HCT116 (cell line): Measurements from ENCODE around the gene TRRAP. TPM values are rescaled to one million over a fixed set of nuclear protein-coding genes. Genes with fewer than 3 reads are reported as not detected.

Source experiments
- ATAC-seq: fragments of 200-7000 bp; cut with Tn5 transposase; 2 replicates; pipeline ENCODE4 v1.9.1; 2020; ENCODE audit warnings: mild to moderate bottlenecking, moderate library complexity
- BruUV-seq: library from RNA; stranded (reverse); fragments of 400-500 nt; replicated peaks from 2 replicates; lab custom pipeline; 2021; lab: Mats Ljungman, UMichigan
- CTCF ChIA-PET: fragments of 300-600 bp; sonication (Branson Sonifier 250); formaldehyde crosslinking; loops from one replicate; lab custom pipeline; 2021; ENCODE audit warnings: antibody characterized with exemption; lab: Charles Lee
- POLR2A ChIA-PET: fragments of 300-600, 350-600 bp; sonication (Branson Sonifier 250); formaldehyde crosslinking; loops from one replicate; lab custom pipeline; 2021; ENCODE audit warnings: antibody characterized with exemption; lab: Charles Lee
- RAD21 ChIA-PET, 2 experiments: fragments of 300-600 bp; sonication (Branson Sonifier 250); formaldehyde crosslinking; loops; one replicate each; lab custom pipeline; 2023; ENCODE audit warnings: low total read pairs in 2 of 2; ENCODE audit not compliant: uncharacterized antibody in 2 of 2, unreplicated experiment in 2 of 2, low non-redundant PET in 1 of 2; lab: Charles Lee
- DNase-seq: peaks from one replicate; pipeline ENCODE4 v3.0.0-alpha.2; 2010; ENCODE audit warnings: low read depth, low spot score
- H2AFZ ChIP-seq: fragments of 200-600 bp; shearing (Covaris generic), sonication (generic); 2 replicates; pipeline ENCODE4 v1.6.1; 2017; ENCODE audit warnings: low read depth, mixed run types, mixed read lengths, antibody characterized with exemption, low read length; ENCODE audit not compliant: poor library complexity, severe bottlenecking
- H3K27ac ChIP-seq: 2 replicates; pipeline ENCODE4 v1.5.1; 2012; ENCODE audit warnings: low read depth, low read length
- H3K27me3 ChIP-seq: fragments of 200-600 bp; sonication (generic); 2 replicates; pipeline ENCODE4 v1.6.1; 2016; ENCODE audit warnings: mixed run types, low read length, mixed read lengths; ENCODE audit not compliant: insufficient read depth
- H3K36me3 ChIP-seq, 2 experiments: fragments of 200-500 bp in 1 of 2; fragments of 200-600 bp in 1 of 2; sonication (Bioruptor generic) in 1 of 2; sonication (generic) in 1 of 2; 2 replicates each; pipeline versions ENCODE4 v1.5.1 to v1.6.1; 2014 to 2016; ENCODE audit warnings: low read length in 2 of 2, inconsistent platforms in 1 of 2, mixed read lengths in 1 of 2, mixed run types in 1 of 2; ENCODE audit not compliant: insufficient read depth in 2 of 2, control insufficient read depth in 1 of 2
- H3K4me1 ChIP-seq, 2 experiments: fragments of 200-600 bp in 1 of 2; sonication (generic) in 1 of 2; 2 replicates each; pipeline versions ENCODE4 v1.5.1 to v1.6.1; 2012 to 2017; ENCODE audit warnings: low read length in 2 of 2, inconsistent platforms in 1 of 2, mild to moderate bottlenecking in 1 of 2, mixed read lengths in 1 of 2, mixed run types in 1 of 2, moderate library complexity in 1 of 2; ENCODE audit not compliant: insufficient read depth in 2 of 2, control insufficient read depth in 1 of 2
- H3K4me2 ChIP-seq: fragments of 200-600 bp; sonication (generic); 2 replicates; pipeline ENCODE4 v1.6.1; 2017; ENCODE audit warnings: mixed run types, low read length, mixed read lengths
- H3K4me3 ChIP-seq, 2 experiments: fragments of 200-600 bp in 1 of 2; sonication (generic) in 1 of 2; replicated peaks in 1 of 2; 2 replicates each; pipeline ENCODE4 v1.5.1; 2011 to 2016; ENCODE audit warnings: low read length in 2 of 2, control low read depth in 1 of 2, low read depth in 1 of 2, mild to moderate bottlenecking in 1 of 2, mixed read lengths in 1 of 2, mixed run types in 1 of 2
- H3K79me2 ChIP-seq: fragments of 200-600 bp; sonication (generic); 2 replicates; pipeline ENCODE4 v1.6.1; 2017; ENCODE audit warnings: mild to moderate bottlenecking, mixed run types, low read length, moderate library complexity, mixed read lengths; ENCODE audit not compliant: insufficient read depth
- H3K9ac ChIP-seq: fragments of 200-600 bp; sonication (generic); 2 replicates; pipeline ENCODE4 v1.6.1; 2016; ENCODE audit warnings: low read length, mixed read lengths
- H3K9me2 ChIP-seq: fragments of 200-600 bp; sonication (generic), shearing (Covaris generic); 2 replicates; pipeline ENCODE4 v1.6.1; 2017; ENCODE audit warnings: mixed run types, mild to moderate bottlenecking, moderate library complexity; ENCODE audit not compliant: insufficient read depth
- H3K9me3 ChIP-seq, 2 experiments: fragments of 200-500 bp in 1 of 2; fragments of 200-600 bp in 1 of 2; sonication (Bioruptor generic) in 1 of 2; sonication (generic) in 1 of 2; 2 replicates each; pipeline ENCODE4 v1.6.1; 2014 to 2017; ENCODE audit warnings: low read length in 2 of 2, mixed read lengths in 2 of 2, inconsistent platforms in 1 of 2, low read depth in 1 of 2, mild to moderate bottlenecking in 1 of 2, mixed run types in 1 of 2, moderate library complexity in 1 of 2; ENCODE audit not compliant: control insufficient read depth in 1 of 2, insufficient read depth in 1 of 2
- H4K20me1 ChIP-seq: fragments of 200-600 bp; sonication (generic), shearing (Covaris generic); 2 replicates; pipeline ENCODE4 v1.6.1; 2017; ENCODE audit warnings: mixed run types, mild to moderate bottlenecking, moderate library complexity; ENCODE audit not compliant: insufficient read depth
- CBX3 ChIP-seq: IDR thresholded peaks from 2 replicates; pipeline ENCODE4 v1.6.1; 2012; ENCODE audit warnings: low read depth
- EGR1 ChIP-seq: IDR thresholded peaks from 2 replicates; pipeline ENCODE4 v1.6.1; 2012; ENCODE audit warnings: low read depth
- EZH2 ChIP-seq: fragments of 200-600 bp; sonication (generic); IDR thresholded peaks from 2 replicates; pipeline ENCODE4 v1.6.1; 2017; ENCODE audit warnings: antibody characterized with exemption, mixed run types
- EZH2phosphoT487 ChIP-seq: fragments of 200-600 bp; IDR thresholded peaks from 2 replicates; pipeline ENCODE4 v1.6.1; 2018; ENCODE audit warnings: antibody characterized with exemption, borderline replicate concordance
- POLR2AphosphoS5 ChIP-seq: IDR thresholded peaks from 2 replicates; pipeline ENCODE4 v1.6.1; 2011; ENCODE audit warnings: mild to moderate bottlenecking, low read depth, low read length, moderate library complexity
- YY1 ChIP-seq: IDR thresholded peaks from 2 replicates; pipeline ENCODE4 v1.6.1; 2011; ENCODE audit warnings: low read length, low read depth, moderate library complexity, mild to moderate bottlenecking; ENCODE audit not compliant: insufficient replicate concordance; ENCODE audit errors: extremely low read depth
- ZNF274 ChIP-seq: fragments of 200-500 bp; sonication (Bioruptor generic); IDR thresholded peaks from 2 replicates; pipeline ENCODE4 v1.6.1; 2014; ENCODE audit warnings: mild to moderate bottlenecking, low read depth, low read length, inconsistent platforms
- intact Hi-C: fragments of 100-400 bp; cut with micrococcal nuclease; formaldehyde crosslinking; loops from 2 replicates; pipeline ENCODE4 v1.10.0; 2022
- total RNA-seq: library from RNA; stranded (reverse); gene quantifications from one replicate; pipeline ENCODE4 v1.2.1, GENCODE V29; 2021; ENCODE audit not compliant: unreplicated experiment
- TF ChIP-seq, protein P1 (sequence below): IDR thresholded peaks from 2 replicates; pipeline ENCODE4 v1.6.1; 2012; ENCODE audit warnings: low read depth
- TF ChIP-seq, protein P2 (sequence below): IDR thresholded peaks from 2 replicates; pipeline ENCODE4 v1.6.1; 2011; ENCODE audit warnings: mild to moderate bottlenecking, low read length, moderate library complexity; ENCODE audit not compliant: insufficient replicate concordance; ENCODE audit errors: extremely low read depth
- TF ChIP-seq, protein P3 (sequence below): IDR thresholded peaks from 2 replicates; pipeline ENCODE4 v1.6.1; 2012

The TRRAP gene
- total RNA-seq, 1 experiment from 2014 or later: 44.5 TPM

DNA sequence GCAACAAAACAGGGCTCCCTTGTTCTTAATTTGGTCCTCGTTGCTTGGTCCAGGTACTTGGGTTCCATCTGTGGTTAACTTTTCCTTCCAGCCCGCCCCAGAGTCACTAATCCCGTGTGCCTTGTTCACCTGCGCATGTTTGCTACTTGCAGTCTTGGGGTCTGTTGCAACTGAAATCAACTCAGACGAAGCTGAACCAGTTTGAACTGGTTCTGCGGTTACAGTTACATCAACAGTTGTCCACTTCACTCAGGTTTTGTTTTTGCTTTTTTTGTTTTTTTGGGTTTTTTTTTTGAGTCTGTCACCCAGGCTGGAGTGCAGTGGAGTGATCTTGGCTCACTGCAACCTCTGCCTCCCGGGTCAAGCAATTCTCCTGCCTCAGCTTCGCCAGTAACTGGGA, 34.7 kb downstream of the TRRAP start:
- no peak for DNase-seq
- H4K20me1 ChIP-seq: no peaks in the 10 kb centered on the region
- ChIA-PET RAD21 (no interaction called here), POLR2A (no interaction called here)
- H3K9me2 ChIP-seq: no peaks in the 10 kb centered on the region
- no peak overlapping the region for H3K9ac ChIP-seq
- H3K79me2 ChIP-seq: no peaks in the 10 kb centered on the region
- no peak for TF ChIP-seq ZNF274
- TF ChIP-seq, protein P1, sequence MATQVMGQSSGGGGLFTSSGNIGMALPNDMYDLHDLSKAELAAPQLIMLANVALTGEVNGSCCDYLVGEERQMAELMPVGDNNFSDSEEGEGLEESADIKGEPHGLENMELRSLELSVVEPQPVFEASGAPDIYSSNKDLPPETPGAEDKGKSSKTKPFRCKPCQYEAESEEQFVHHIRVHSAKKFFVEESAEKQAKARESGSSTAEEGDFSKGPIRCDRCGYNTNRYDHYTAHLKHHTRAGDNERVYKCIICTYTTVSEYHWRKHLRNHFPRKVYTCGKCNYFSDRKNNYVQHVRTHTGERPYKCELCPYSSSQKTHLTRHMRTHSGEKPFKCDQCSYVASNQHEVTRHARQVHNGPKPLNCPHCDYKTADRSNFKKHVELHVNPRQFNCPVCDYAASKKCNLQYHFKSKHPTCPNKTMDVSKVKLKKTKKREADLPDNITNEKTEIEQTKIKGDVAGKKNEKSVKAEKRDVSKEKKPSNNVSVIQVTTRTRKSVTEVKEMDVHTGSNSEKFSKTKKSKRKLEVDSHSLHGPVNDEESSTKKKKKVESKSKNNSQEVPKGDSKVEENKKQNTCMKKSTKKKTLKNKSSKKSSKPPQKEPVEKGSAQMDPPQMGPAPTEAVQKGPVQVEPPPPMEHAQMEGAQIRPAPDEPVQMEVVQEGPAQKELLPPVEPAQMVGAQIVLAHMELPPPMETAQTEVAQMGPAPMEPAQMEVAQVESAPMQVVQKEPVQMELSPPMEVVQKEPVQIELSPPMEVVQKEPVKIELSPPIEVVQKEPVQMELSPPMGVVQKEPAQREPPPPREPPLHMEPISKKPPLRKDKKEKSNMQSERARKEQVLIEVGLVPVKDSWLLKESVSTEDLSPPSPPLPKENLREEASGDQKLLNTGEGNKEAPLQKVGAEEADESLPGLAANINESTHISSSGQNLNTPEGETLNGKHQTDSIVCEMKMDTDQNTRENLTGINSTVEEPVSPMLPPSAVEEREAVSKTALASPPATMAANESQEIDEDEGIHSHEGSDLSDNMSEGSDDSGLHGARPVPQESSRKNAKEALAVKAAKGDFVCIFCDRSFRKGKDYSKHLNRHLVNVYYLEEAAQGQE: no peak
- TF ChIP-seq, all 23 proteins: peak for 0
- H3K36me3 ChIP-seq: peaks cover 49 to 63% of the 10 kb centered on the region in 2 experiments
- H3K4me2 ChIP-seq: no peak overlapping the region
- H3K27ac ChIP-seq: no peak overlapping the region
- BruUV-seq: no TSS peak
- intact Hi-C loops: no loop called here
- CTCF ChIA-PET: no interaction called here
- no peak overlapping the region for H2AFZ ChIP-seq
- no peaks in the 10 kb centered on the region for H3K27me3 ChIP-seq
- no peak for ATAC-seq
- H3K9me3 ChIP-seq: no peaks in the 10 kb centered on the region
- H3K4me1 ChIP-seq: no peaks in the 10 kb centered on the region
- no peak overlapping the region for H3K4me3 ChIP-seq

DNA sequence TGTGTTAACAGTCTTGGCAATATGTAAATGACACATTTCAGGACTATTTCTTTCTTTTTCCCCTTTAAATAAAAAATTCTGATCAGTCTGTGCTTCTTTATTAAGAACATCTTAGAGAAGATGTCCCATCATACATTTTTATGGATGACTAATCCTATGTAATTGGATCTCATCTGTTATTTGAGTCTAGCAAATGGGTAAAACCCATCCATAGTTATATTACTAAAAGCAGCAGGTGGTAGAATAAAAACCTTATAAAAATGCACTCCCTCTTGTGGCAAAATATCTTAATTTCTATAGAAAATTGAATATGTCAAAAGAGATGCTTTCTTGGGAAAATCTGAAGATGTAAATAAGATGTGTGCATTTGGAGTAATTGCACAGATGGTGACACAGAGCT, 35.3 kb downstream of the TRRAP start:
- Histone ChIP-seq H3K4me1 (no peaks in the 10 kb centered on the region), H4K20me1 (no peaks in the 10 kb centered on the region), H3K9me2 (no peaks in the 10 kb centered on the region), H3K27ac (no peak overlapping the region), H3K9ac (no peak overlapping the region), H3K4me2 (no peak overlapping the region), H2AFZ (no peak overlapping the region), H3K79me2 (no peaks in the 10 kb centered on the region), H3K4me3 (no peak overlapping the region), H3K9me3 (no peaks in the 10 kb centered on the region), H3K27me3 (no peaks in the 10 kb centered on the region), H3K36me3 (peaks cover 49 to 59% of the 10 kb centered on the region in 2 experiments)
- ChIA-PET CTCF (no interaction called here), POLR2A (no interaction called here), RAD21 (no interaction called here)
- BruUV-seq: no TSS peak
- intact Hi-C loops: no loop called here
- no peak for ATAC-seq
- no peak for DNase-seq
- TF ChIP-seq CBX3 (no peak), ZNF274 (no peak), EZH2phosphoT487 (no peak), EGR1 (no peak), EZH2 (no peak), YY1 (no peak), POLR2AphosphoS5 (no peak)
- TF ChIP-seq, protein P2, sequence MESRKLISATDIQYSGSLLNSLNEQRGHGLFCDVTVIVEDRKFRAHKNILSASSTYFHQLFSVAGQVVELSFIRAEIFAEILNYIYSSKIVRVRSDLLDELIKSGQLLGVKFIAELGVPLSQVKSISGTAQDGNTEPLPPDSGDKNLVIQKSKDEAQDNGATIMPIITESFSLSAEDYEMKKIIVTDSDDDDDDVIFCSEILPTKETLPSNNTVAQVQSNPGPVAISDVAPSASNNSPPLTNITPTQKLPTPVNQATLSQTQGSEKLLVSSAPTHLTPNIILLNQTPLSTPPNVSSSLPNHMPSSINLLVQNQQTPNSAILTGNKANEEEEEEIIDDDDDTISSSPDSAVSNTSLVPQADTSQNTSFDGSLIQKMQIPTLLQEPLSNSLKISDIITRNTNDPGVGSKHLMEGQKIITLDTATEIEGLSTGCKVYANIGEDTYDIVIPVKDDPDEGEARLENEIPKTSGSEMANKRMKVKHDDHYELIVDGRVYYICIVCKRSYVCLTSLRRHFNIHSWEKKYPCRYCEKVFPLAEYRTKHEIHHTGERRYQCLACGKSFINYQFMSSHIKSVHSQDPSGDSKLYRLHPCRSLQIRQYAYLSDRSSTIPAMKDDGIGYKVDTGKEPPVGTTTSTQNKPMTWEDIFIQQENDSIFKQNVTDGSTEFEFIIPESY: no peak
- TF ChIP-seq, protein P3, sequence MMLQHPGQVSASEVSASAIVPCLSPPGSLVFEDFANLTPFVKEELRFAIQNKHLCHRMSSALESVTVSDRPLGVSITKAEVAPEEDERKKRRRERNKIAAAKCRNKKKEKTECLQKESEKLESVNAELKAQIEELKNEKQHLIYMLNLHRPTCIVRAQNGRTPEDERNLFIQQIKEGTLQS: no peak
